ENCODE measurements around the gene PRR29.

Gene PRR29

GRCh38 chr17:63960430-63960829 is 37.7 kb upstream of the PRR29 start:
- Histone ChIP-seq H3K27ac (replicated peaks) (no peak overlapping the region), H3K4me3 (replicated peaks; ENCODE audit: insufficient read depth, low read length) (no peak overlapping the region), H3K27me3 (ENCODE audit: insufficient read depth, poor library complexity, severe bottlenecking) (no peaks in the 10 kb centered on the region)
- TF ChIP-seq REST (IDR thresholded peaks at IDR 0.05; ENCODE audit: insufficient replicate concordance, low read depth), result no peak
- no peak for TF ChIP-seq CTCF (IDR thresholded peaks at IDR 0.05; ENCODE audit: insufficient read depth, low read length)
- no peak for TF ChIP-seq POLR2AphosphoS5 (IDR thresholded peaks at IDR 0.05; ENCODE audit: low read depth)
- TF ChIP-seq SPI1 (IDR thresholded peaks at IDR 0.05; ENCODE audit: borderline replicate concordance, low read depth), result no peak
- TF ChIP-seq GABPA (IDR thresholded peaks at IDR 0.05; ENCODE audit: low read depth), result no peak
- DNase-seq (ENCODE audit: low read depth in 1 of 2, low spot score in 1 of 2), result no peak

- H3K27me3 ChIP-seq (ENCODE audit: insufficient read depth, poor library complexity, severe bottlenecking), result no peaks in the 10 kb centered on the region
- no peak for DNase-seq (ENCODE audit: low read depth in 1 of 2, low spot score in 1 of 2)
- no peak overlapping the region for H3K27ac ChIP-seq (replicated peaks)
- no peak for TF ChIP-seq REST (IDR thresholded peaks at IDR 0.05; ENCODE audit: insufficient replicate concordance, low read depth)
- no peak for TF ChIP-seq CTCF (IDR thresholded peaks at IDR 0.05; ENCODE audit: insufficient read depth, low read length)
- no peak for TF ChIP-seq SPI1 (IDR thresholded peaks at IDR 0.05; ENCODE audit: borderline replicate concordance, low read depth)
- no peak overlapping the region for H3K4me3 ChIP-seq (replicated peaks; ENCODE audit: insufficient read depth, low read length)
Observed at GRCh38 chr17:63961355-63962212, 36.6 kb upstream of the PRR29 start.

GRCh38 chr17:63962298-63962744 is 35.8 kb upstream of the PRR29 start:
- Histone ChIP-seq H3K27ac (replicated peaks) (no peak overlapping the region), H3K4me3 (replicated peaks; ENCODE audit: insufficient read depth, low read length) (no peak overlapping the region), H3K27me3 (ENCODE audit: insufficient read depth, poor library complexity, severe bottlenecking) (no peaks in the 10 kb centered on the region)
- DNase-seq (ENCODE audit: low read depth in 1 of 2, low spot score in 1 of 2), result no peak
- no peak for TF ChIP-seq GABPA (IDR thresholded peaks at IDR 0.05; ENCODE audit: low read depth)
- no peak for TF ChIP-seq SPI1 (IDR thresholded peaks at IDR 0.05; ENCODE audit: borderline replicate concordance, low read depth)
- no peak for TF ChIP-seq REST (IDR thresholded peaks at IDR 0.05; ENCODE audit: insufficient replicate concordance, low read depth)
- TF ChIP-seq CTCF (IDR thresholded peaks at IDR 0.05; ENCODE audit: insufficient read depth, low read length), result no peak
- no peak for TF ChIP-seq POLR2AphosphoS5 (IDR thresholded peaks at IDR 0.05; ENCODE audit: low read depth)

All from HL-60 (cell line).